GM08714 (cell line): Measurements from ENCODE around the gene HTR5A.

Source experiments
- H3K4me3 ChIP-seq: fragments of 200-500 bp; sonication (Bioruptor generic); 2 replicates; pipeline ENCODE4 v1.5.1; 2014; ENCODE audit warnings: mild to moderate bottlenecking, low read length, inconsistent platforms
- ZNF274 ChIP-seq: IDR thresholded peaks from 2 replicates; pipeline ENCODE4 v1.6.1; 2012; ENCODE audit warnings: mild to moderate bottlenecking, low read depth, low read length

HTR5A gene

DNA sequence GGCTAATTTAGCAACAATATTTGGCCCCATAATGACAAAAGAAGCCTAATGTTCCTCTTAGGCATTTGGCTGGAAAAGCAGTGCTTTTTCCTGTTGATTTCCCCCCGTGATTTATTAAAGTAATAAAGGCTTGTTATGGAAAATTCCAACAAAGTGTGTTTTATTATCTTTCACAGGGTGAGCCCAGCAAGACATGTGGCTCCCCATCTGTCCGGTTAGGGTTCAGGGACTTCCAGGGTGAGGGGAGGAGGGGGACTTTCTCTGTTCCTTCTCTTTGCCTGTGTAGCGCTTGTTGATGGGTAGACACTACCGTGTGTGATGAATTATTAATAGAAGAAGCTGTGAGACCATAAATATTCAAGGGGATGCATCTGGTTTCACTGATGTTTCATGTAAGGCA lies 39.0 kb downstream of the HTR5A start:
- no peak for TF ChIP-seq ZNF274
- no peak overlapping the region for H3K4me3 ChIP-seq

DNA sequence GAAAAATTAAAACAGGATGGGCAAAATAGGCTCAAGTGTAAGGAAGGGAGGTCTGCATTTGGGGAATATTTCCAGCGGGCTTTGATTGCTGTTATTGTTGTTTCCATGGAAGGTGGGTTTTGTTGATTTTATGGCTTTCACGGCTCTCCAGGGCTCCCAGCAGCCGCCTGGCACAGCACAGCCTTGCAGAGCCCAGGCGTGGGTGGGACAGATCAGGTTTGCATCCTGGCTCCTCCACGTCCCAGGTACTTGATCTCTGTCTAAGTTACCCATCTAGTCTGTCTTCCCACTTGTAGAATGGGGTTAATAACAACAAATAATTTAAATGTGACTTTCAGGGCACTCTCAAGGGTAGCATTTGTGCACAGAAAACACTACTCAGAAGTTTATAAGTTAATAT lies 45.2 kb downstream of the HTR5A start:
- TF ChIP-seq ZNF274: no peak
- no peak overlapping the region for H3K4me3 ChIP-seq

DNA sequence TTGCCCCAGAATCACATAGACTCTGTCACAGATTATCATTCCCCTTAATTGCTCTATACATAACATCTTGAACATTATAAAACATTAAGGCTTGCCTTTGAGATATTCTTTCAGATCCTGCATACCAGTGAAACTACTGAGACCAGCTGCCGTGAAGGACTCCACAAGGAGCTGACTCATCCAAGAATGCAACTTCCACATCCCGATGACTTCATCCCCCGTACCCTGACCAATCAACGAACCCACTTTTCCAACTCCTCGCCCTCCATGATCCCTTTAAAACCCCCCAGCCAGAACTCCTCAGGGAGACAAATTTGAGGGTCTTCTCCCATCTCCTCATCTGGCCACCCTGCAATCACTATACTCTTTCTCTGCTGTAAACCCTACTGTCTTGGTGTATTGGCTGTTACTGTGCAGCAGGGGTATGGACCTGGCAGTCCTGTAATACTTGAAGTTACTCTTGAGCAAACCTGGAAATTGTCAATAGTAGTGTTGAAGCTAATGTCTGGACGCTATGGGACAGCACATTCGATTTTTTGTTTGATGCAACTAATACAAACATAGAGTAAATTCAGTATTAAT lies 49.8 kb downstream of the HTR5A start:
- no peak overlapping the region for H3K4me3 ChIP-seq
- TF ChIP-seq ZNF274: no peak

DNA sequence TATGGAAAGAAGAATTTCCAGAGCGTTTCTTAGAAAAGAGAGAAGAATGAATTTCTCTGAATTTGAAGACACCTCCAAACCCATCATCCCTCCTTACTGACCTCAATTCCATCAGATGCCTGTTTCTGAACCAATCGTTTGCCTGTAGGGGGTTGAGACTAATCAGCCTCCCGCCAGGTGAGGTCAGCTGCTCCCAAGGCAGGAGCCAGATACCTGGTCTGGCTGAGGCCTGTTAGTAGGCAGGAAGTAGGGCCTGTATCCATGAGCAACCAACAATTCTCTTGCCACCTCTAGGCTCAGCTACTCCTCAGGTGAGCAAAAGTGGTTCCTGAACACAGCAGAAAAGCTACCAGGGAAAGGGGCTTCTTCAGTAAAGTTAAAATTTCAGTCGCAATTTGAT lies 50.3 kb downstream of the HTR5A start:
- H3K4me3 ChIP-seq: no peak overlapping the region
- TF ChIP-seq ZNF274: no peak

DNA sequence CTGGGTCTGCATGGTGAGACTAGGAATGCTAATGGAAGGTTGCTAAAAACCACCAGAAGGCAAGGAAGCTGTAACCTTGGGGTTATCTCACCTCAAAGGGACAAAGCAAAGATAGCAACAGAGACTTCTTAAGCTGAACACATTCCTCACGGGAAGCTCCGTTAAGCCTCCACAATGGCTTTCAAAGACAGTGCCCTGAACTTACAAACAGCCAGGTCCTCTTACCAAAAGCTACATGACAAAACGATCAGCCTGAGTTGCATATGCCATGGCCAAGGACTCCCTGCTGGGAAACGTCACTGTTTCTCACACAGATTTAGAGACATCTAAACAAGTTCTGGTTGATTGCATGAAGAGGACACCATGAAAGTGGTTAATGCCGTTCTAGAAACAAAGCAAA lies 52.7 kb downstream of the HTR5A start:
- no peak for TF ChIP-seq ZNF274
- H3K4me3 ChIP-seq: no peak overlapping the region

DNA sequence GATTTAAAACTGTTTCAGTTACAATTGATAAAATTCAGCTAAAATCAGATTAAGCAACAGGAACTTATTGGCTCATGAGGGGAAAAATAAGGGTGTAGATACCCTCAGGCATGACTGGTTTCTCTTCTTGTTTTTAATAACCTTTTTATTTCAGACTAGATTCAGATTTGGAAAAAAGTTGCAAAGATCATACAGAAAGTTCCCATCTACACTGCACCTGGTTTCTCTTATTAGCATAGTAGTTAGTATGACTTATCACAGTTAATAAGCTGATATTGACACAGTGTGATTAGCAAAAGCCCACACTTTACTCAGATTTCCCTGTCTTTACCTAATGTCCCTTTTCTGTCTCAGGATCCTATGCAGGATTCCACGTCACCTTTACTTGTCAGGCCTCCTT lies 53.3 kb downstream of the HTR5A start:
- TF ChIP-seq ZNF274: no peak
- no peak overlapping the region for H3K4me3 ChIP-seq

DNA sequence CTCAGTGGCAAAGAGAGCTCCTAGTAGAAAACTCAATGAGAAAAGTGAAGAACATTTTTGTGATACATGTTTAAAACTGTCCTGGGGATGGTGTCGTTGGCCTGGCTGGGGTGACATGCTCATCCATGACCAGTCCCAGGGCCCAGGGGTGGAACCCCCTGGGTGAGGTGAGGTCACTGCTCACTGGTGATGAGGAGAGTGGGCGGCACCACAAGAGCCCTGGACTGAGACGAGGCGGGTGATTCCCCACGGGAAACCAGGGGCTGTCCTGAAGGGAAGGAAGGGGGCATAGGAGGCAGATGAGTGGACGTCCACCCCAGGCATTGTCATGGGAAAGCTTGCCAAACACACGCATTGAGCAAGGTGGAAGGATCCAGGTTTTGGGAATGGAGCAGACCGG lies 54.6 kb downstream of the HTR5A start:
- TF ChIP-seq ZNF274: no peak
- H3K4me3 ChIP-seq: no peak overlapping the region

DNA sequence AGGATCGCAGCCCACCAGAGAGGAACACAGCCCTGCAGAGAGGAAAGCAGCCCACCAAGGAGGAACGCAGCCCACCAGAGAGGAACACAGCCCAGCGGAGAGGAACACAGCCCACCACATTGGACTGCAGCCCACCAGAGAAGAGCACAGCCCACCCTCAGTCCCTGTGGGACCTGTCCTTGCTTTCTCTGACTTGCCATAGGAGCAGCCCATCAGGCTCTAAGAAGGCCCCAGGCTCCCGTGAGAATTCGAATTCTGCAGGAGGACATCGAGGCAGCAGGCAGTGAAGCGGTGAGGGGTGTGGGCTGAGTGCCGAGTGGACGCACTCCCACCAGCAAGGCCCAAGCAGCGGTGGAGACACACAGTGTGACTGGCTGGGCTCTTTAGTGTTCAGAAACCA lies 59.1 kb downstream of the HTR5A start:
- H3K4me3 ChIP-seq: no peak overlapping the region
- no peak for TF ChIP-seq ZNF274

DNA sequence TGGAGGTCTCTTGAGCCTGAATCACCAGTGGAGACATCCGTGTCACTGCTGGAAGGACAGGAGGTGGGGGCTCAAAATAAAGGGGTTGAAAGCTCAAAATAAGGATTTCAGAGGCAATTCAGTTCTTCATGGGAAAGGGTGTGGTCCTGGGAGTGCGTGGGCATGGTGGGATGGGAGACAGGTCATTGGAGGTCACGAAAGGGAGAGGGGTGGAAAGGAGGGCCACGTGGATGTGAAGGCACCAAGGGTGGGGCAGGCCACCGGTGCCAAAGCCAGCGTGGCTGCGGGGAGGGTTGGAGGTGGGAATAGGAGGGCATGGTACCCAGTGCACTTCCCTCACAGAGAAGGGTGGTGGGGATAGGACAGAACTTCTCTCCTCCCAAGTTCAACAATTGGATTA lies 59.7 kb downstream of the HTR5A start:
- no peak for TF ChIP-seq ZNF274
- H3K4me3 ChIP-seq: no peak overlapping the region

DNA sequence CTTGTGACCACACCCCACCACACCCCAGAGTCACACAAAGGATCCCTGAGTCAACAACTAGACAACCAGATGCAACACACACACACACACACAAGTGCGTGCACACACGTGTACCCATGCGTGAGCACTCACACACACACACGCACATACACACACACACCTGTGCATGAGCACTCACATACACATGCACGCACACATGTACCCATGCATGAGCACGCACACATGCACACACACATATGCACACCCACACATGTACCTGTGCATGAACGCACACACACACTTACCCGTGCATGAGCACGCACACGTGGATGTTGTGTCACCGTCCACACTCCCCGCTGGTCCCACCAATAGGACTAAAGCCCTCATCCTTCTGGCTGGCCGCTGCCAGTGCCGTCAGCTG lies 60.4 kb downstream of the HTR5A start:
- no peak overlapping the region for H3K4me3 ChIP-seq
- TF ChIP-seq ZNF274: no peak

DNA sequence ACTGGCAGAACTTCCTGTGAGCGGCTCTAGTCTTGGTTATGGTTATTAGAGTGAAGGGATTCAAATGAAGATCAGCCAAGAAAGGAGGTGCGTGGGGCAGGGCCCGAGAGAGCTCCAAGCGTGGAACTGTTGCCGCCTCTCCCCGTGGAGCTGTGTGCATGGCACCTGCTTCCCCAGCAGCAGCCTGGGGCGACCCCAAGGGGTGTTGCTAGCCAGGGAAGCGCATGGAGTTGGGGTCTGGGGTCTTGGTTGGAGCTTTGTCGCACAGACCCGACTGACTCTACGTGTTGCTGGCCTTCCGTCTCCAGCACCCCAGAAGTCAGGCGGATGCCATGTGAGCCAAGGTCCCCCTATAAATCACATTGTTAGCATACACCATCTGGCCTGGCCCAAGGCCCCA lies 61.0 kb downstream of the HTR5A start:
- no peak overlapping the region for H3K4me3 ChIP-seq
- no peak for TF ChIP-seq ZNF274

DNA sequence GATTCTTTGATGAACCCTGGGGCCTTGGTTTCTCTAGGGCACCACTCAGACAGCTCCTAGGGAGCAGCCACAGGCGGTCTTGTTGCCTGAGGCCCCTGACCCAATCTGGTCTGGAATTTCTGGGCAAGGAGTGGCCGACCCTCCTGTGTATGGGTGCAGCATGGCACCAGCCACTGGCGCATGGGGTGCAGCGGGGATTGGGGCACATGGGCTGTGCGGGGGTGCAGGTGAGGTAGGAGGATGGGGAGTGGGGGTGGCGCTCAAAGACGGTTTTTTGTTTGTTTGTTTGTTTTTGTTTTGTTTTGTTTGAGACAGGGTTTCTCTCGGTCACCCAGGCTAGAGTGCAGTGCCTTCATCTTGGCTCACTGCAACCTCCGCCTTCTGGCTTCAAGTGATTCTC lies 62.3 kb downstream of the HTR5A start:
- no peak overlapping the region for H3K4me3 ChIP-seq
- TF ChIP-seq ZNF274: no peak

DNA sequence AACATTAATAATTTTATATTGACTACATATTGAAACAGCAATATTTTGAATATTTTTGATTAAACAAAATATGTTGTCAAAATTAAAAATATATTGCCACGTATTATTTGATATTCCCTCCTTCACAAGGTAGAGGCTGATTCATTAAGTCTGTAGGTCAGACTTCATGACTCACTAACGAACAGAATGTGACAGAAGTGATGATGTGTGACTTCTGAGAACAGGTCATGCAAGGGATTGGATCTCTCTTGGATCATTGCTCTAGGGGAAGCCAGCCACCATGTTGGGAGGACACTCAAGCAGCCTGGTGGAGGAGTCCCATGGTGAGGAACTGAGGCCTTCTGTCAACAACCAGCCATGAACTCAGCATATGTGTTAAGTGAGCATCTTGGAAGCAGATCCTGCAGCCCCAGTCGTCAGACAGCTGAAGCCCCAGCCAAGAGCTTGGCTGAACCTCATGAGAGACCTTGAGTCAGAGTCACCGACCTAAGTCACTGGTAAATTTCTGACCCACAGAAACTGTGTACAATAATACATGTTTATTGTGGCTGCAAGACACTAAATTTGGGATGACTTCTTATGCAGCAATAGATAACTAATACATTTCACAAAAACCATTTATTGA lies 66.6 kb downstream of the HTR5A start:
- no peak for TF ChIP-seq ZNF274

More for the DNA sequence above, 66.6 kb downstream of the HTR5A start:
- no peak overlapping the region for H3K4me3 ChIP-seq
